Smooth muscle cell (in vitro differentiated cells): Measurements from ENCODE around the gene GNAO1. TPM values are rescaled to one million over a fixed set of nuclear protein-coding genes. Genes with fewer than 3 reads are reported as not detected.

Source experiments
- DNase-seq: peaks from one replicate; lab custom pipeline; 2025; ENCODE audit not compliant: unreplicated experiment; lab: John Stamatoyannopoulos, UW
- H2AFZ ChIP-seq: fragments of 200-600 bp; sonication (generic); 2 replicates; pipeline ENCODE4 v1.6.0; 2016; ENCODE audit warnings: antibody characterized with exemption, low read depth, mild to moderate bottlenecking
- H3F3A ChIP-seq: fragments of 200-600 bp; sonication (generic); 2 replicates; pipeline ENCODE4 v1.6.0; 2017; ENCODE audit warnings: antibody characterized with exemption, low read depth
- H3K27ac ChIP-seq: fragments of 200-600 bp; sonication (generic); 2 replicates; pipeline ENCODE4 v1.5.1; 2016; ENCODE audit warnings: low read depth, mild to moderate bottlenecking
- H3K27me3 ChIP-seq: fragments of 200-600 bp; sonication (generic); 2 replicates; pipeline ENCODE4 v1.6.1; 2016; ENCODE audit warnings: low read depth, mild to moderate bottlenecking
- H3K36me3 ChIP-seq: fragments of 200-600 bp; sonication (generic); 2 replicates; pipeline ENCODE4 v1.5.1; 2016; ENCODE audit warnings: low read depth
- H3K4me1 ChIP-seq: fragments of 200-600 bp; sonication (generic); 2 replicates; pipeline ENCODE4 v1.5.1; 2016; ENCODE audit warnings: low read depth
- H3K4me2 ChIP-seq: fragments of 200-600 bp; sonication (generic); 2 replicates; pipeline ENCODE4 v1.6.0; 2016; ENCODE audit warnings: mild to moderate bottlenecking
- H3K4me3 ChIP-seq: fragments of 200-600 bp; sonication (generic); 2 replicates; pipeline ENCODE4 v1.5.1; 2016; ENCODE audit warnings: mild to moderate bottlenecking
- H3K79me2 ChIP-seq: fragments of 200-600 bp; sonication (generic); 2 replicates; pipeline ENCODE4 v1.6.0; 2016; ENCODE audit warnings: low read depth, mild to moderate bottlenecking
- H3K9ac ChIP-seq: fragments of 200-600 bp; sonication (generic); 2 replicates; pipeline ENCODE4 v1.6.0; 2016; ENCODE audit warnings: low read depth
- H3K9me3 ChIP-seq: fragments of 200-600 bp; sonication (generic); replicated peaks from 2 replicates; pipeline ENCODE4 v1.5.1; 2016; ENCODE audit warnings: low read depth
- H4K20me1 ChIP-seq: fragments of 200-600 bp; sonication (generic); 2 replicates; pipeline ENCODE4 v1.6.0; 2016; ENCODE audit warnings: low read depth
- WGBS: methylation state at CpG from one replicate; pipeline ENCODE4 v1.1.7; 2016; ENCODE audit warnings: low lambda C conversion rate; 5-methylcytosine and 5-hydroxymethylcytosine counted together
- polyA plus RNA-seq: library from polyadenylated mRNA; unstranded; fragments of >200 nt; fragmentation: Nextera tagmentation; extraction: Ambion mirVana; gene quantifications from 2 replicates; pipeline ENCODE4 v1.2.1, GENCODE V29; 2016
- total RNA-seq: library from RNA; depleted of rRNA; stranded (reverse); fragments of >200 nt; gene quantifications from 2 replicates; pipeline ENCODE4 v1.2.3, GENCODE V29; 2014
- TF ChIP-seq, protein P1 (sequence below): fragments of 200-600 bp; sonication (generic); IDR thresholded peaks from 2 replicates; pipeline ENCODE4 v1.5.1; 2017; ENCODE audit warnings: borderline replicate concordance, mild to moderate bottlenecking, antibody characterized with exemption; ENCODE audit not compliant: insufficient read depth, poor library complexity, severe bottlenecking

GNAO1 gene
- total and polyA plus RNA-seq, 2 experiments from 2014 or later: 1.7 to 3.7 TPM

DNA sequence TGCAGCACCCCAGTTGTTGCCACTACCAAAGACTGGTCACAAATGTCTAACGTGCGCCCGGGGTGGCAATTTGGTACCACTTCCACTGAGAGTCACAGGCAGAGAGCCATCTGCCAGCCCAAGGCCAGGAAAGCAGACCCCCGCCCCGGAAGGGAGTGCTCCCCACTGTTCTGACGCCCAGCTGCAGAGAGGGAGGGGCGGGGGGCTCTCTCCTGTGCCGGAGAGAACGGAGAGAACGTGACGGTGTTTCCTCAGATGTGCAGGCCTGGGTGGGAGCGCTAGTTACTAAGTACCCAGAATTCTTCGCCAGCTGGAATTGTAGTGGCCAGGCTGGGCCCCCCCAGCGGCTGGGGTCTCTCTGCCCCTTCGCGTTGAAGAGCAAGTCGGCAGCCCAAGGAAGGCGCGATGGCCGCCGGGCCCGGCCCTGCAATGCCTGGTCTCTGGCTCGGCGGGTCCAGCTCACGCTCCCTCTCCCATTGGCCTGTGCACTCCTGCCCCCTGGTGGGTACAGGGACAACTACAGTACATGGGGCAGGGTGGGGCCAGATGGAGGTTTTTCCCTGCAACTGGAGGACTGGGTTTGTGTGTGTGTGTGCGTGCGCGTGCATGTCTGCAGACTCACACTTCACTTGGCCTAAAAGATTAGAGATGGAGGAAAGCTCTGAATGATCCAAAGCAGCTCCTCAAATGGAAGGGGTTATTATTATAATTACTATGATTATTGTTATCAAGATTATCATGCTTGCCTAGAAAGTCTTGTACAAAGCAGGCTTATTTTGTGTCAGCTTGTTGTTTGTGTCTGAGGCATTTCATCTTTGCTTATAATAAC, 126.9 kb downstream of the GNAO1 start:
- WGBS: 18% methylated on average over 27 of the region's 28 CpGs
- peak overlapping the region; percentile 96 for H2AFZ ChIP-seq
- H3K36me3 ChIP-seq: no peaks in the 10 kb centered on the region
- DNase-seq: peak; percentile 75
- H3K27me3 ChIP-seq: no peaks in the 10 kb centered on the region
- H3K9ac ChIP-seq: no peak overlapping the region
- peak overlapping the region; percentile 38 for H3K4me3 ChIP-seq
- peaks cover 4% of the 10 kb centered on the region for H3K4me1 ChIP-seq
- H3F3A ChIP-seq: no peaks in the 10 kb centered on the region
- H3K9me3 ChIP-seq: no peaks in the 10 kb centered on the region
- no peaks in the 10 kb centered on the region for H4K20me1 ChIP-seq
- H3K79me2 ChIP-seq: no peaks in the 10 kb centered on the region
- no peak overlapping the region for H3K27ac ChIP-seq
- TF ChIP-seq, protein P1, sequence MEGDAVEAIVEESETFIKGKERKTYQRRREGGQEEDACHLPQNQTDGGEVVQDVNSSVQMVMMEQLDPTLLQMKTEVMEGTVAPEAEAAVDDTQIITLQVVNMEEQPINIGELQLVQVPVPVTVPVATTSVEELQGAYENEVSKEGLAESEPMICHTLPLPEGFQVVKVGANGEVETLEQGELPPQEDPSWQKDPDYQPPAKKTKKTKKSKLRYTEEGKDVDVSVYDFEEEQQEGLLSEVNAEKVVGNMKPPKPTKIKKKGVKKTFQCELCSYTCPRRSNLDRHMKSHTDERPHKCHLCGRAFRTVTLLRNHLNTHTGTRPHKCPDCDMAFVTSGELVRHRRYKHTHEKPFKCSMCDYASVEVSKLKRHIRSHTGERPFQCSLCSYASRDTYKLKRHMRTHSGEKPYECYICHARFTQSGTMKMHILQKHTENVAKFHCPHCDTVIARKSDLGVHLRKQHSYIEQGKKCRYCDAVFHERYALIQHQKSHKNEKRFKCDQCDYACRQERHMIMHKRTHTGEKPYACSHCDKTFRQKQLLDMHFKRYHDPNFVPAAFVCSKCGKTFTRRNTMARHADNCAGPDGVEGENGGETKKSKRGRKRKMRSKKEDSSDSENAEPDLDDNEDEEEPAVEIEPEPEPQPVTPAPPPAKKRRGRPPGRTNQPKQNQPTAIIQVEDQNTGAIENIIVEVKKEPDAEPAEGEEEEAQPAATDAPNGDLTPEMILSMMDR: peak; percentile 78
- peak overlapping the region; percentile 91 for H3K4me2 ChIP-seq

DNA sequence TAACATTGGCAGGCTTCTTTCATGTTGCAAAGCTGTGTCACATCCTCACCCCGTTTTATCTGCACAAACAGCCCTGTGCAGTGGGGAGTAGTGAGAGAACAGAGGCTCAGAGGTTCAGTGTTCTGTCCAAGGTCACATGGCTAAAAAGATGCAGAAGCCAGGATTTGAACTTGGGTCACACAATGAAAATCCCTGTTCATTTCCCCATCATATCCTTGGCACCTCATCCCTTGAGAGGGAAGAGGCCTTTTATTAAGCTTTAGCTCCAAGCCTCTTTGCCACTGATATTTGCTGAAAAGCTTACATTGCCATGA, 127.5 kb downstream of the GNAO1 start:
- no peaks in the 10 kb centered on the region for H3K36me3 ChIP-seq
- no peaks in the 10 kb centered on the region for H3F3A ChIP-seq
- H3K9me3 ChIP-seq: no peaks in the 10 kb centered on the region
- TF ChIP-seq, protein P1: no peak
- H3K4me2 ChIP-seq: no peak overlapping the region
- 72% methylated on average over 1 of the region's 1 CpG for WGBS
- H3K9ac ChIP-seq: no peak overlapping the region
- no peaks in the 10 kb centered on the region for H3K27me3 ChIP-seq
- no peaks in the 10 kb centered on the region for H3K79me2 ChIP-seq
- no peaks in the 10 kb centered on the region for H4K20me1 ChIP-seq
- H3K4me3 ChIP-seq: no peak overlapping the region
- peaks cover 4% of the 10 kb centered on the region for H3K4me1 ChIP-seq
- no peak overlapping the region for H3K27ac ChIP-seq
- H2AFZ ChIP-seq: no peak overlapping the region
- no peak for DNase-seq

DNA sequence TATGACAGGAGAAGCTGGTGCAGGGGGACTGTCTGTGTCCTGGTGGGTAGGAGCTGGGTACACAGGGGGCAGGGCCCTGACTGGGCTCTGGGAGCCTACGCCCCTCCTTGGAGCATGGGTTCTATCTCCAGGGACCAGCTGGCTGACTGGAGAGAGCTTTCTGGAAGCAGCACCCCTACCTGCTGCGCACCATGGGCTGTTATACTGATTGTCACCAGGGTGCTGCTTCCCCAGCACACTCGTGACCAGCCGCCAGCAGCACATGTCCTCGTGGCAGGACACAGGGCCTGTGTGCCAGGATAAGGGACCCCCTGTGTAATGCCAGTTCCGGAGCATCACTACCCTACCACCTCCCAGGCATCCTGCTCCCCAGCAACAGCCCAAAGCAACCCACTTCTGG, 128.1 kb downstream of the GNAO1 start:
- Histone ChIP-seq H3F3A (no peaks in the 10 kb centered on the region), H3K27me3 (no peaks in the 10 kb centered on the region), H2AFZ (no peak overlapping the region), H4K20me1 (no peaks in the 10 kb centered on the region), H3K36me3 (no peaks in the 10 kb centered on the region), H3K9me3 (no peaks in the 10 kb centered on the region), H3K4me2 (no peak overlapping the region), H3K9ac (no peak overlapping the region), H3K4me1 (peaks cover 4% of the 10 kb centered on the region), H3K79me2 (no peaks in the 10 kb centered on the region), H3K27ac (no peak overlapping the region), H3K4me3 (no peak overlapping the region)
- 97% methylated on average over 6 of the region's 6 CpGs for WGBS
- TF ChIP-seq, protein P1: no peak
- no peak for DNase-seq

DNA sequence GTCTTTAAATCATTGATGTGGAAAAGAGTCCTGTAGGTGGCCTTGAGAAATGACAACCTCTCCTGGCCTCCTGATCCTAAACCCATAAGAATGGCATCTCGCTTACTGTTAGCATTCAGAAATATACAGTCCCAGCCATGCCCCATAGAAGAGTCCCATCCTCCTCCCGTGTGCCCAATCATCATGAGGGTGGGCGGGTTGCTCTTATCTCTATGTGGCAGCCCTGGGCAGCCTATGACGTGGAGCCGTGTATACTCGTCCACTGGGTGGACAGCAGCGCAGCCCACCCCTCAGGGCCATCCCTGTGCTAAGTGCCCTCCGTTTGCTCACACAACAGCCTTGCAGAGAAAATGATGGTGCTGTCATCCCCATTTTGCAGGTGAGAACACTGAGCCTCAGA, 128.8 kb downstream of the GNAO1 start:
- H3K27ac ChIP-seq: no peak overlapping the region
- no peak overlapping the region for H3K4me3 ChIP-seq
- H4K20me1 ChIP-seq: no peaks in the 10 kb centered on the region
- peaks cover 4% of the 10 kb centered on the region for H3K4me1 ChIP-seq
- no peaks in the 10 kb centered on the region for H3K9me3 ChIP-seq
- H3K4me2 ChIP-seq: no peak overlapping the region
- no peak overlapping the region for H2AFZ ChIP-seq
- no peak for DNase-seq
- no peaks in the 10 kb centered on the region for H3K36me3 ChIP-seq
- no peaks in the 10 kb centered on the region for H3F3A ChIP-seq
- no peak overlapping the region for H3K9ac ChIP-seq
- no peaks in the 10 kb centered on the region for H3K27me3 ChIP-seq
- 95% methylated on average over 8 of the region's 8 CpGs for WGBS
- TF ChIP-seq, protein P1: no peak
- no peaks in the 10 kb centered on the region for H3K79me2 ChIP-seq
